SK-N-SH (cell line): Measurements from ENCODE around the gene WDR48. TPM values are rescaled to one million over a fixed set of nuclear protein-coding genes. Genes with fewer than 3 reads are reported as not detected.

Source experiments
- CTCF ChIA-PET: fragments of 300-600, 350-600 bp; formaldehyde crosslinking; extraction: SDS; loops from one replicate; lab custom pipeline; 2021; lab: Yijun Ruan, JAX
- POLR2A ChIA-PET: fragments of 350-600 bp; sonication (Branson Sonifier 250); formaldehyde crosslinking; extraction: SDS; loops from one replicate; lab custom pipeline; 2020; ENCODE audit warnings: antibody characterized with exemption, inconsistent platforms; lab: Yijun Ruan, JAX
- DNase-seq: peaks from one replicate; pipeline ENCODE4 v3.0.0; 2012
- H2AFZ ChIP-seq: fragments of 200-600 bp; sonication (generic); 2 replicates; pipeline ENCODE4 v1.8.1; 2016; ENCODE audit warnings: antibody characterized with exemption, mild to moderate bottlenecking, low read depth
- H3F3A ChIP-seq: fragments of 200-600 bp; sonication (generic); replicated peaks from 2 replicates; pipeline ENCODE3; 2016; ENCODE audit warnings: antibody characterized with exemption, mild to moderate bottlenecking; ENCODE audit not compliant: insufficient read depth
- H3K27ac ChIP-seq, 2 experiments: fragments of 200-500 bp in 1 of 2; fragments of 200-600 bp in 1 of 2; sonication (Bioruptor generic) in 1 of 2; sonication (generic), shearing (Covaris generic) in 1 of 2; 2 replicates each; pipeline versions ENCODE4 v1.5.1 to v1.6.1; 2014 to 2016; ENCODE audit warnings: low read depth in 2 of 2, inconsistent platforms in 1 of 2, low read length in 1 of 2, mild to moderate bottlenecking in 1 of 2, mixed read lengths in 1 of 2
- H3K27me3 ChIP-seq: fragments of 200-600 bp; sonication (generic), shearing (Covaris generic); 2 replicates; pipeline ENCODE4 v1.6.1; 2016; ENCODE audit warnings: mixed run types; ENCODE audit not compliant: insufficient read depth
- H3K36me3 ChIP-seq, 2 experiments: fragments of 200-500 bp in 1 of 2; fragments of 200-600 bp in 1 of 2; sonication (Bioruptor generic) in 1 of 2; sonication (generic) in 1 of 2; replicated peaks in 1 of 2; 2 replicates each; pipeline versions ENCODE3 to v1.5.1; 2014 to 2016; ENCODE audit warnings: low read length in 1 of 2, mild to moderate bottlenecking in 1 of 2; ENCODE audit not compliant: insufficient read depth in 2 of 2, control insufficient read depth in 1 of 2
- H3K4me1 ChIP-seq, 2 experiments: fragments of 200-500 bp in 1 of 2; fragments of 200-600 bp in 1 of 2; sonication (Bioruptor generic) in 1 of 2; sonication (generic), shearing (Covaris generic) in 1 of 2; 2 replicates each; pipeline versions ENCODE4 v1.5.1 to v1.6.1; 2014 to 2016; ENCODE audit warnings: low read depth in 1 of 2, low read length in 1 of 2, mixed run types in 1 of 2; ENCODE audit not compliant: insufficient read depth in 2 of 2, control insufficient read depth in 1 of 2
- H3K4me2 ChIP-seq: fragments of 200-600 bp; sonication (generic), shearing (Covaris generic); 2 replicates; pipeline ENCODE4 v1.6.1; 2017; ENCODE audit warnings: mixed run types
- H3K4me3 ChIP-seq, 2 experiments: fragments of 200-500 bp in 1 of 2; fragments of 200-600 bp in 1 of 2; sonication (Bioruptor generic) in 1 of 2; sonication (generic), shearing (Covaris generic) in 1 of 2; 2 replicates each; pipeline versions ENCODE4 v1.5.1 to v1.8.1; 2014 to 2016; ENCODE audit warnings: low read depth in 2 of 2, inconsistent platforms in 1 of 2, low read length in 1 of 2, mild to moderate bottlenecking in 1 of 2, mixed read lengths in 1 of 2, moderate library complexity in 1 of 2
- H3K79me2 ChIP-seq: fragments of 200-600 bp; sonication (generic); 2 replicates; pipeline ENCODE4 v1.8.1; 2017; ENCODE audit warnings: mild to moderate bottlenecking; ENCODE audit not compliant: insufficient read depth
- H3K9ac ChIP-seq: fragments of 200-600 bp; sonication (generic); 2 replicates; pipeline ENCODE4 v1.6.1; 2017; ENCODE audit warnings: mixed run types
- H3K9me2 ChIP-seq: fragments of 200-600 bp; sonication (generic); 2 replicates; pipeline ENCODE4 v1.6.1; 2017; ENCODE audit warnings: mixed run types
- H3K9me3 ChIP-seq: fragments of 200-600 bp; sonication (generic); 2 replicates; pipeline ENCODE4 v1.6.1; 2017; ENCODE audit warnings: mixed run types, mild to moderate bottlenecking, moderate library complexity
- H4K20me1 ChIP-seq: fragments of 200-600 bp; sonication (generic); 2 replicates; pipeline ENCODE4 v1.6.1; 2017; ENCODE audit warnings: mild to moderate bottlenecking, mixed run types; ENCODE audit not compliant: insufficient read depth
- EP300 ChIP-seq, 2 experiments: IDR thresholded peaks; 2 replicates each; pipeline versions ENCODE4 v1.4.0 to v1.6.1; 2012; ENCODE audit warnings: borderline replicate concordance in 1 of 2, low read depth in 1 of 2, low read length in 1 of 2
- EZH2phosphoT487 ChIP-seq: fragments of 200-600 bp; sonication (generic); IDR thresholded peaks from 2 replicates; pipeline ENCODE4 v1.6.1; 2017; ENCODE audit warnings: low read depth, mixed run types, mild to moderate bottlenecking, antibody characterized with exemption, moderate library complexity, borderline replicate concordance
- FOXJ3 ChIP-seq: sonication (generic); formaldehyde crosslinking; IDR thresholded peaks from 2 replicates; pipeline ENCODE4 v1.5.1; 2020; ENCODE audit warnings: mild to moderate bottlenecking, missing genetic modification reagents
- FOXM1 ChIP-seq: IDR thresholded peaks from 2 replicates; pipeline ENCODE4 v1.4.0; 2012; ENCODE audit warnings: low read depth, mild to moderate bottlenecking
- GABPA ChIP-seq: IDR thresholded peaks from 2 replicates; pipeline ENCODE4 v1.4.0; 2012; ENCODE audit warnings: low read depth, mild to moderate bottlenecking
- GATA2 ChIP-seq: sonication (generic); formaldehyde crosslinking; IDR thresholded peaks from 2 replicates; pipeline ENCODE4 v1.5.0; 2020; ENCODE audit warnings: mild to moderate bottlenecking, missing genetic modification reagents
- JUND ChIP-seq: IDR thresholded peaks from 2 replicates; pipeline ENCODE4 v1.4.0; 2012
- MAX ChIP-seq: IDR thresholded peaks from 2 replicates; pipeline ENCODE4 v1.4.0; 2012; ENCODE audit warnings: low read depth
- MEF2A ChIP-seq: IDR thresholded peaks from 2 replicates; pipeline ENCODE4 v1.4.0; 2012; ENCODE audit warnings: low read depth, borderline replicate concordance
- MXI1 ChIP-seq: IDR thresholded peaks from 2 replicates; pipeline ENCODE4 v1.6.1; 2012; ENCODE audit warnings: mild to moderate bottlenecking, low read depth, low read length, improper control_type of control experiment
- NFIC ChIP-seq: IDR thresholded peaks from 2 replicates; pipeline ENCODE4 v1.4.0; 2012; ENCODE audit warnings: borderline replicate concordance
- NRF1 ChIP-seq: IDR thresholded peaks from 2 replicates; pipeline ENCODE4 v1.6.1; 2012; ENCODE audit warnings: low read depth, mild to moderate bottlenecking, low read length
- POLR2AphosphoS5 ChIP-seq: IDR thresholded peaks from 2 replicates; pipeline ENCODE4 v1.6.1; 2012; ENCODE audit warnings: low read depth, low read length
- REST ChIP-seq: IDR thresholded peaks from 2 replicates; pipeline ENCODE4 v1.6.1; 2012; ENCODE audit warnings: mild to moderate bottlenecking, low read depth, low read length, moderate library complexity
- RXRA ChIP-seq: IDR thresholded peaks from 2 replicates; pipeline ENCODE4 v1.4.0; 2012; ENCODE audit warnings: low read depth, mild to moderate bottlenecking, borderline replicate concordance
- TAF1 ChIP-seq: IDR thresholded peaks from 2 replicates; pipeline ENCODE4 v1.6.1; 2012; ENCODE audit warnings: low read depth, mild to moderate bottlenecking, low read length, moderate library complexity, borderline replicate concordance
- TCF12 ChIP-seq: IDR thresholded peaks from 2 replicates; pipeline ENCODE4 v1.4.0; 2012
- TEAD4 ChIP-seq: IDR thresholded peaks from 2 replicates; pipeline ENCODE4 v1.4.0; 2012; ENCODE audit warnings: mild to moderate bottlenecking, borderline replicate concordance; ENCODE audit not compliant: insufficient read depth
- polyA plus RNA-seq, 3 experiments: library from polyadenylated mRNA; depleted of rRNA; stranded (reverse); fragments of >200 nt; gene quantifications; 2 replicates each; pipeline ENCODE4 v1.2.3, GENCODE V29; 2012
- TF ChIP-seq, protein P1 (sequence below): IDR thresholded peaks from 2 replicates; pipeline ENCODE4 v1.4.0; 2012; ENCODE audit warnings: low read depth, borderline replicate concordance

The WDR48 gene
- polyA plus RNA-seq, 1 of the 3 experiments (the other 2 are of a cell fraction): 12.1 TPM

DNA sequence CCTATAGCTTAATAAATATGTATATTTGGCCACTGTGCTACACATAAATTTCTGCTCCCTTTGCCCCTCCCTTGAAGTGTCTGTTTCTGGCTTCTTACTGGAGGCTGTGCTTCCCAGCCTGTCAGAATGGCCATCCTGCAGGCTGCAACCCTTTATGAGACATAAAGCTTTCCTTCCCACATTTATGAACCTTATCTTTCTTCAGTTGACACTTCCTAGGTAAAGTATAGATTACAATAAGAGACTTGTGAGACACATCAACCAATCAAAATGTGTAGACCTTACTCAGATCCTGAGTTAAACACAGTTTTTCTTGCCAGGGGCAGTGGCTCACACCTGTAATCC lies 29.6 kb upstream of the WDR48 start:
- CTCF ChIA-PET: interaction anchor here (1.2 to 5.1 kb wide), 3 partner anchors 8 to 501 kb away, joined by 3 to 27 read pairs (median 4); no protein-coding TSS in a partner anchor
- H3K4me2 ChIP-seq: no peak overlapping the region
- POLR2A ChIA-PET: no interaction called here

DNA sequence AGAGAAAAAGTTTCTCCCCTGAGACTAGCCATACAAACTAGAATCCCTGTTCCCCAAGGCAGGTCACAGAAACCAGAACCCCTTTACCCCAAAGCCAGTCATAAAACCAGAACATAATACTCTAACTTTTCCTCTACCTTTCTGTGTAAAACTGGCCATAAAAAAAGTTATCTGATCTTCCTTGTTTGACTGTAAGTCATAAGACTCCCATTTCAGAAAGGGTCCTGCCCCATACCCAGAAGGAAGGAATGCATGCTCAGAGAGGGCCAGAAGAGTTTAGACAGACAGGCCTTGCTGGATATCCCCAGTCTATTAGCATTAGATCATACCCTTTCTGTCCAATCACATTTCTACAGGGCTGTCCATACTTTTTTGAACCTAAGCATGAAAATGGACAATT lies 27.3 kb upstream of the WDR48 start:
- no peaks in the 10 kb centered on the region for H3K36me3 ChIP-seq
- no peak overlapping the region for H2AFZ ChIP-seq
- TF ChIP-seq NFIC: no peak
- TF ChIP-seq FOXJ3: no peak
- TF ChIP-seq REST: no peak
- TF ChIP-seq TAF1: no peak
- TF ChIP-seq GATA2: no peak
- no peak for TF ChIP-seq TCF12
- TF ChIP-seq FOXM1: no peak
- no peak for TF ChIP-seq MEF2A
- TF ChIP-seq MXI1: no peak
- TF ChIP-seq, all 33 proteins: peak for 0
- ChIA-PET POLR2A (no interaction called here), CTCF (interaction anchor here (0.9 kb wide), 1 partner anchor 510 kb away, joined by 3 read pairs; no protein-coding TSS in a partner anchor)
- Histone ChIP-seq H3K4me1 (peaks cover 0 to 4% of the 10 kb centered on the region in 2 experiments; a peak in 1 of 4 replicates), H3F3A (no peaks in the 10 kb centered on the region), H3K27ac (no peak overlapping the region), H4K20me1 (no peaks in the 10 kb centered on the region), H3K27me3 (no peaks in the 10 kb centered on the region; the same call in 1 of the 2 replicates), H3K4me3 (no peak overlapping the region), H3K9me3 (no peaks in the 10 kb centered on the region), H3K79me2 (no peaks in the 10 kb centered on the region), H3K4me2 (no peak overlapping the region), H3K9me2 (no peaks in the 10 kb centered on the region), H3K9ac (no peak overlapping the region)
- DNase-seq: no peak

More for the DNA sequence above, 29.6 kb upstream of the WDR48 start:
- Histone ChIP-seq H2AFZ (no peak overlapping the region), H3F3A (no peaks in the 10 kb centered on the region), H3K4me3 (no peak overlapping the region), H3K9me2 (no peaks in the 10 kb centered on the region), H3K36me3 (no peaks in the 10 kb centered on the region), H3K4me1 (peaks cover 0 to 4% of the 10 kb centered on the region in 2 experiments; a peak in 1 of 4 replicates), H3K9me3 (no peaks in the 10 kb centered on the region), H4K20me1 (no peaks in the 10 kb centered on the region), H3K9ac (no peak overlapping the region), H3K27ac (no peak overlapping the region), H3K79me2 (no peaks in the 10 kb centered on the region), H3K27me3 (no peaks in the 10 kb centered on the region; the same call in 1 of the 2 replicates)
- no peak for TF ChIP-seq GABPA
- TF ChIP-seq FOXJ3: no peak
- TF ChIP-seq EZH2phosphoT487: no peak
- no peak for TF ChIP-seq NFIC
- TF ChIP-seq POLR2AphosphoS5: no peak
- TF ChIP-seq FOXM1: no peak
- no peak for TF ChIP-seq NRF1
- TF ChIP-seq, protein P1, sequence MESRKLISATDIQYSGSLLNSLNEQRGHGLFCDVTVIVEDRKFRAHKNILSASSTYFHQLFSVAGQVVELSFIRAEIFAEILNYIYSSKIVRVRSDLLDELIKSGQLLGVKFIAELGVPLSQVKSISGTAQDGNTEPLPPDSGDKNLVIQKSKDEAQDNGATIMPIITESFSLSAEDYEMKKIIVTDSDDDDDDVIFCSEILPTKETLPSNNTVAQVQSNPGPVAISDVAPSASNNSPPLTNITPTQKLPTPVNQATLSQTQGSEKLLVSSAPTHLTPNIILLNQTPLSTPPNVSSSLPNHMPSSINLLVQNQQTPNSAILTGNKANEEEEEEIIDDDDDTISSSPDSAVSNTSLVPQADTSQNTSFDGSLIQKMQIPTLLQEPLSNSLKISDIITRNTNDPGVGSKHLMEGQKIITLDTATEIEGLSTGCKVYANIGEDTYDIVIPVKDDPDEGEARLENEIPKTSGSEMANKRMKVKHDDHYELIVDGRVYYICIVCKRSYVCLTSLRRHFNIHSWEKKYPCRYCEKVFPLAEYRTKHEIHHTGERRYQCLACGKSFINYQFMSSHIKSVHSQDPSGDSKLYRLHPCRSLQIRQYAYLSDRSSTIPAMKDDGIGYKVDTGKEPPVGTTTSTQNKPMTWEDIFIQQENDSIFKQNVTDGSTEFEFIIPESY: no peak
- no peak for TF ChIP-seq JUND
- no peak for TF ChIP-seq MAX
- no peak for TF ChIP-seq TAF1
- TF ChIP-seq RXRA: no peak
- TF ChIP-seq MEF2A: no peak
- TF ChIP-seq GATA2: no peak
- no peak for TF ChIP-seq TEAD4
- TF ChIP-seq EP300 (IDR thresholded peaks at IDR 0.05; ENCODE audit: borderline replicate concordance in 1 of 2, low read depth in 1 of 2, low read length in 1 of 2): no peak
- no peak for DNase-seq
